ENCODE data around the gene RAB40C. TPM values are rescaled to one million over a fixed set of nuclear protein-coding genes. Genes with fewer than 3 reads are reported as not detected.

Gene RAB40C
- total and polyA plus RNA-seq, 9 of the 15 experiments (the other 6 are each of a cell fraction or from before 2014, with no cell fraction given), result 0.17 to 23.4 (median 8.7) TPM

DNA sequence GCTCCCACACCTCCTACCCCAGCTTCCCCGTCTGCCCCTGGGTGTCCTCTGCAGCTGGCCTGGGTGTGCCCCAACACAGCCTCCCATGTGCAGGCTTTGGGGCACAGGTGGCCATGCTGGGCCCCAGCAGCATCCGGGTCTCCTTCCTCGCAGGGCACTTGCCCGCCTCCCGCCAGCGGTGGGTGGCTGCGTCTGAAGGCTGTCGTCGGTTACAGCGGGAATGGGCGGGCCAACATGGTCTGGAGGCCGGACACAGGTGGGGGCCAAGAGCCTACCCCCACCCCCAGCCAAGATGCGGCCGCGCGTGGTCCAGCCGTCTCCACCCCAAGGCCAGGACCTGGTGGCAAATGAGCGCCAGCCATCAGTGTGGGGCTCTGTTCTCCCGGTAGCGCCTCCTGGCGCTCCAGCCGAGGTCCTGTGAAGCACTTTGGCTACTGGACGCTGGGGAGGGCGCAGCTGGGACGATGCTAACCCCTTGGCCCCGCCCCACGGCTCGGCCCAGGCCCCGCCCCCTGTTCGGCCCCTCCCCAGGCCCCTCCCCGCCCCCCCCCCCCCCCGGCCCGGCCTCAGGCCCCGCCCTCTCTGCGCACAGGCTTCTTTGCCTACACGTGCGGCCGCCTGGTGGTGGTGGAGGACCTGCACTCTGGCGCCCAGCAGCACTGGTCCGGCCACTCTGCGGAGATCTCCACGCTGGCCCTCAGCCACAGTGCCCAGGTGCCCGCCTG lies 70.8 kb downstream of the RAB40C start (continued):
- TF ChIP-seq VEZF1 (CRISPR knock-in tag; IDR thresholded peaks at IDR 0.05) (peak; percentile 99), PPARD (CRISPR knock-in tag; IDR thresholded peaks at IDR 0.05) (no peak), HCFC1 (IDR thresholded peaks at IDR 0.05; ENCODE audit: low read depth, low read length) (peak; percentile 49), MGA (IDR thresholded peaks at IDR 0.05) (no peak), MBD2 (IDR thresholded peaks at IDR 0.05; ENCODE audit: borderline replicate concordance, low read depth) (0 out of 2 replicates have a peak, but pooled peaks have one; percentile 35), MYNN (IDR thresholded peaks at IDR 0.05) (peak; percentile 11; the same call in 1 of the 2 replicates), MYNN (CRISPR knock-in tag; IDR thresholded peaks at IDR 0.05) (no peak), ZC3H8 (IDR thresholded peaks at IDR 0.05) (no peak), HNRNPH1 (optimal IDR thresholded peaks at IDR 0.05; ENCODE audit: low read depth, low read length) (no peak), TFAM (CRISPR knock-in tag; conservative IDR thresholded peaks at IDR 0.05) (no peak), NCOA2 (IDR thresholded peaks at IDR 0.05; ENCODE audit: partially characterized antibody in 2 of 2) (no peak)
- TF ChIP-seq, protein P1, sequence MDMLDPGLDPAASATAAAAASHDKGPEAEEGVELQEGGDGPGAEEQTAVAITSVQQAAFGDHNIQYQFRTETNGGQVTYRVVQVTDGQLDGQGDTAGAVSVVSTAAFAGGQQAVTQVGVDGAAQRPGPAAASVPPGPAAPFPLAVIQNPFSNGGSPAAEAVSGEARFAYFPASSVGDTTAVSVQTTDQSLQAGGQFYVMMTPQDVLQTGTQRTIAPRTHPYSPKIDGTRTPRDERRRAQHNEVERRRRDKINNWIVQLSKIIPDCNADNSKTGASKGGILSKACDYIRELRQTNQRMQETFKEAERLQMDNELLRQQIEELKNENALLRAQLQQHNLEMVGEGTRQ (CRISPR knock-in tag; IDR thresholded peaks at IDR 0.05), result no peak; the same call in 1 of the 2 replicates
- TF ChIP-seq, protein P2, sequence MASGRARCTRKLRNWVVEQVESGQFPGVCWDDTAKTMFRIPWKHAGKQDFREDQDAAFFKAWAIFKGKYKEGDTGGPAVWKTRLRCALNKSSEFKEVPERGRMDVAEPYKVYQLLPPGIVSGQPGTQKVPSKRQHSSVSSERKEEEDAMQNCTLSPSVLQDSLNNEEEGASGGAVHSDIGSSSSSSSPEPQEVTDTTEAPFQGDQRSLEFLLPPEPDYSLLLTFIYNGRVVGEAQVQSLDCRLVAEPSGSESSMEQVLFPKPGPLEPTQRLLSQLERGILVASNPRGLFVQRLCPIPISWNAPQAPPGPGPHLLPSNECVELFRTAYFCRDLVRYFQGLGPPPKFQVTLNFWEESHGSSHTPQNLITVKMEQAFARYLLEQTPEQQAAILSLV (tag; IDR thresholded peaks at IDR 0.05), result no peak
